ENCODE results near the gene PDZD2. TPM values are rescaled to one million over a fixed set of nuclear protein-coding genes. Genes with fewer than 3 reads are reported as not detected.

The PDZD2 gene
- total RNA-seq, 1 experiment from 2014 or later, result not detected

- Histone ChIP-seq H3K27me3 (ENCODE audit: insufficient read depth, low read depth) (peaks cover 84% of the 10 kb centered on the region), H3K4me1 (replicated peaks; ENCODE audit: insufficient read depth) (no peaks in the 10 kb centered on the region), H2AFZ (no peak overlapping the region), H3K27ac (no peak overlapping the region), H3K79me2 (ENCODE audit: low read depth) (no peaks in the 10 kb centered on the region), H3K4me3 (no peak overlapping the region), H3F3A (ENCODE audit: insufficient read depth, low read depth) (no peaks in the 10 kb centered on the region), H3K36me3 (ENCODE audit: low read depth) (no peaks in the 10 kb centered on the region), H4K20me1 (ENCODE audit: insufficient read depth) (no peaks in the 10 kb centered on the region), H3K9me2 (ENCODE audit: insufficient read depth) (no peaks in the 10 kb centered on the region), H3K4me2 (no peak overlapping the region), H3K9me3 (ENCODE audit: insufficient read depth, low read depth) (no peaks in the 10 kb centered on the region)
- ChIA-PET CTCF (no interaction called here), POLR2A (ENCODE audit: unreplicated experiment) (no interaction called here)
- intact Hi-C loops (cut with micrococcal nuclease; ENCODE audit: unreplicated experiment), result no loop called here
- BruUV-seq (replicated peaks), result no TSS peak
- TF ChIP-seq EZH2 (IDR thresholded peaks at IDR 0.05; ENCODE audit: low read depth) (no peak), CTCF (conservative IDR thresholded peaks at IDR 0.05) (no peak)
- DNase-seq, result no peak
Measured at GRCh38 chr5:31992377-31992776, 353.4 kb downstream of the PDZD2 start.

GRCh38 chr5:31993165-31993961 is 354.4 kb downstream of the PDZD2 start:
- intact Hi-C loops (cut with micrococcal nuclease; ENCODE audit: unreplicated experiment), result no loop called here
- no TSS peak for BruUV-seq (replicated peaks)
- TF ChIP-seq EZH2 (IDR thresholded peaks at IDR 0.05; ENCODE audit: low read depth), result no peak
- TF ChIP-seq CTCF (conservative IDR thresholded peaks at IDR 0.05), result no peak
- Histone ChIP-seq H3K4me3 (no peak overlapping the region), H3K9me2 (ENCODE audit: insufficient read depth) (no peaks in the 10 kb centered on the region), H3F3A (ENCODE audit: insufficient read depth, low read depth) (no peaks in the 10 kb centered on the region), H2AFZ (no peak overlapping the region), H3K4me1 (replicated peaks; ENCODE audit: insufficient read depth) (no peaks in the 10 kb centered on the region), H3K9me3 (ENCODE audit: insufficient read depth, low read depth) (no peaks in the 10 kb centered on the region), H3K27me3 (ENCODE audit: insufficient read depth, low read depth) (peaks cover 87% of the 10 kb centered on the region), H3K27ac (no peak overlapping the region), H3K79me2 (ENCODE audit: low read depth) (no peaks in the 10 kb centered on the region), H3K36me3 (ENCODE audit: low read depth) (no peaks in the 10 kb centered on the region), H3K4me2 (no peak overlapping the region), H4K20me1 (ENCODE audit: insufficient read depth) (no peaks in the 10 kb centered on the region)
- CTCF ChIA-PET, result no interaction called here
- POLR2A ChIA-PET (ENCODE audit: unreplicated experiment), result no interaction called here
- no peak for DNase-seq

GRCh38 chr5:31995006-31995405 is 356.1 kb downstream of the PDZD2 start:
- POLR2A ChIA-PET (ENCODE audit: unreplicated experiment), result interaction anchor here (0.6 kb wide), 1 partner anchor 17 kb away, joined by 4 read pairs; no protein-coding TSS in a partner anchor
- H4K20me1 ChIP-seq (ENCODE audit: insufficient read depth), result no peaks in the 10 kb centered on the region
- H3K9me3 ChIP-seq (ENCODE audit: insufficient read depth, low read depth), result no peaks in the 10 kb centered on the region
- H3K27ac ChIP-seq, result no peak overlapping the region
- no peaks in the 10 kb centered on the region for H3F3A ChIP-seq (ENCODE audit: insufficient read depth, low read depth)
- H3K9me2 ChIP-seq (ENCODE audit: insufficient read depth), result no peaks in the 10 kb centered on the region
- no peak overlapping the region for H3K4me2 ChIP-seq
- TF ChIP-seq CTCF (conservative IDR thresholded peaks at IDR 0.05) (no peak), EZH2 (IDR thresholded peaks at IDR 0.05; ENCODE audit: low read depth) (no peak)
- H3K36me3 ChIP-seq (ENCODE audit: low read depth), result no peaks in the 10 kb centered on the region
- CTCF ChIA-PET, result no interaction called here
- no peak overlapping the region for H3K4me3 ChIP-seq
- intact Hi-C loops (cut with micrococcal nuclease; ENCODE audit: unreplicated experiment), result no loop called here
- no TSS peak for BruUV-seq (replicated peaks)
- no peak for DNase-seq
- H3K27me3 ChIP-seq (ENCODE audit: insufficient read depth, low read depth), result peaks cover 87% of the 10 kb centered on the region
- no peak overlapping the region for H2AFZ ChIP-seq
- no peaks in the 10 kb centered on the region for H3K79me2 ChIP-seq (ENCODE audit: low read depth)
- H3K4me1 ChIP-seq (replicated peaks; ENCODE audit: insufficient read depth), result no peaks in the 10 kb centered on the region

Data from PC-9 (cell line).